ENCODE results near the gene YY1.
"Not testable (repeated sequence)": the region's sequence is repeated elsewhere in the genome, so short reads cannot be mapped to it uniquely, and the experiment has no call there.

The YY1 gene

DNA sequence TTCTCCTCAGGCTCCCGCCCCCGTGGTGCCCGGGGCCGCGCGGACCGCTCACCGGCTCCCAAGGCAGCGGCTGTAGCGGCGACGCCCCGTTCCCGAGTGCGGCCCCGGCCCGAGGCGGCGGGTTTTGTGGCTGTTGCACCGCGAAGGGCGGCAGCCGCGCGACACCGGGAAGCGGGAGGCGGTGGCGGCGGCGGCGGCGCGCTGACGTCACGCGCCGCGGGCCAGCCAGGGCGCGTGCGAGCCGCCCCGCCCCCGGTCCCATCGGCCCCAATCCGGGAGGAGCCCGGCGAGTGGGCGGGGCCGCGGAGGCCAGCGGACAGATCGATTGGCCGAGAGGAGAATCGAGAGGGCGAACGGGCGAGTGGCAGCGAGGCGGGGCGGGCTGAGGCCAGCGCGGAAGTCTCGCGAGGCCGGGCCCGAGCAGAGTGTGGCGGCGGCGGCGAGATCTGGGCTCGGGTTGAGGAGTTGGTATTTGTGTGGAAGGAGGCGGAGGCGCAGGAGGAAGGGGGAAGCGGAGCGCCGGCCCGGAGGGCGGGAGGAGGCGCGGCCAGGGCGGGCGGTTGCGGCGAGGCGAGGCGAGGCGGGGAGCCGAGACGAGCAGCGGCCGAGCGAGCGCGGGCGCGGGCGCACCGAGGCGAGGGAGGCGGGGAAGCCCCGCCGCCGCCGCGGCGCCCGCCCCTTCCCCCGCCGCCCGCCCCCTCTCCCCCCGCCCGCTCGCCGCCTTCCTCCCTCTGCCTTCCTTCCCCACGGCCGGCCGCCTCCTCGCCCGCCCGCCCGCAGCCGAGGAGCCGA, at the start of gene YY1:
Gene YY1 (plus strand): TSS at position 726 of the 792 bp plus-strand sequence. CDS start 101 bp downstream, outside the sequence.
- peak; percentile 96 to 99 (median 98) for DNase-seq (ENCODE audit: low read depth in 2 of 3, low spot score in 1 of 3)

DNA sequence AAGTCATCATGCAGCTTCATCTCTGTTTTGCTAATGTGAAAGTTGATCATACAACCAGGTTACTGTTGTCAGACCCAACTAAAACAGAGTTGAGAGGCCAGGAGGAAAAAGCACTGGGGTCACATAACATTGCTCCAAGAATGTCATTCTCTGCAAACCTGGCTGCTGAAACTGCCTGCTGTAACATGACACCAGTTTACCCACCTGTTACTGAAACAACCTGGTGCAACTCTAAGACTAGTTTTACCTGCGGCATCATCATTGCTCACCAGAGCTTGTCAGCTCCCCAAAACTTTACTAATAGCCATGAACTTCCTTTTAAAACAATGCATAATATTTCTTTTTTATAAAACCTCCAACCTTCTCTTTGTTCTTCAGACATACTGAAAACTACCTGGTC, 48.8 kb upstream of the YY1 start:
- DNase-seq (ENCODE audit: low read depth in 2 of 3, low spot score in 1 of 3): no peak

- DNase-seq (ENCODE audit: low read depth in 2 of 3, low spot score in 1 of 3): no peak
These were observed 47.2 kb upstream of the YY1 start for GRCh38 chr14:100191584-100192249.

DNA sequence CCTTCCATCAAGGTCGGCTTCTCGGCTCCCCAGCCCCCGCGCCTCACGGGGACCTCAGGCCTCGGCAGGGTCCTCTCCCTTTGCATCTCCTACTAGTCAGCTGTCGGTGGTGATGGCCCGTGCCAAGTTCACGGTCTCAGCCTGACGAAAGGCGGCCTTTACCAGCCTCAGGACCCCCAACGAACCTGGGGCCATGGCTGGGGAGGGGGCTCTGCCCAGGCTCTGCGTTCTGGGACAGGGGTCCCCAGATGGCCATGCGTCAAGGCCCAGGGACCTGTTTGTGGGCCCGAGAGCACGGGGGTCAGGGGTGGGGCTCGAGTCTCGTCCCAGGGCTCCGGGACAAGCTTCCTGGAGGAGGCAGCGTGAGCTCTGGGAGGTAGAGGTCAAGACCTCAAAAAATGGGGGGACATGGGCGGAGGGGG, 46.7 kb upstream of the YY1 start:
- DNase-seq (ENCODE audit: low read depth in 2 of 3, low spot score in 1 of 3): no peak

- peak; percentile 99 to 100 (median 100) for DNase-seq (ENCODE audit: low read depth in 2 of 3, low spot score in 1 of 3)
These were observed 46.1 kb upstream of the YY1 start for GRCh38 chr14:100192672-100193416.

- DNase-seq (ENCODE audit: low read depth in 2 of 3, low spot score in 1 of 3): no peak
These were observed 45.3 kb upstream of the YY1 start for GRCh38 chr14:100193417-100194357.

- no peak for DNase-seq (ENCODE audit: low read depth in 2 of 3, low spot score in 1 of 3)
These were observed 39.6 kb upstream of the YY1 start for GRCh38 chr14:100199240-100199860.

GRCh38 chr14:100200311-100200710, 38.6 kb upstream of the YY1 start:
- DNase-seq (ENCODE audit: low read depth in 2 of 3, low spot score in 1 of 3): no peak

- no peak for DNase-seq (ENCODE audit: low read depth in 2 of 3, low spot score in 1 of 3)
These were observed 37.2 kb upstream of the YY1 start for GRCh38 chr14:100201701-100202100.

DNA sequence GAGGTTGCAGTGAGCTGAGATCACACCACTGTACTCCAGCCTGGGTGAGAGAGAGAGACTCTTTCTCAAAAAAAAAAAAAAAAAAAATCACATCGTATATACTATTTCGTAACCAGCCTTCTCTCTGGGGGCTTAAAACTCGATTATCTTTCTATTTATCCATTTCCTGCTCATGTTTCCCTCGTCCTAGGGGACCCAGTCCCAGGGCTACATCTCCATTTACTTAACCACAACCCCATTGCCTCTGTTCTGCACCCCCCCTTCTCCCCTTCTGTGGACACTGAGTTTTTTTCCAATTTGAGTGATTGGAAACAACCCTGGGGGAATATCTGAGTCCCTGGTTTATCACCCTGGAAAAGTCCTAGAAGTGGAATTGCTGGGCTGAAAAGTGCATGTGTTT, 36.2 kb upstream of the YY1 start:
- DNase-seq (ENCODE audit: low read depth in 2 of 3, low spot score in 1 of 3): no peak

DNA sequence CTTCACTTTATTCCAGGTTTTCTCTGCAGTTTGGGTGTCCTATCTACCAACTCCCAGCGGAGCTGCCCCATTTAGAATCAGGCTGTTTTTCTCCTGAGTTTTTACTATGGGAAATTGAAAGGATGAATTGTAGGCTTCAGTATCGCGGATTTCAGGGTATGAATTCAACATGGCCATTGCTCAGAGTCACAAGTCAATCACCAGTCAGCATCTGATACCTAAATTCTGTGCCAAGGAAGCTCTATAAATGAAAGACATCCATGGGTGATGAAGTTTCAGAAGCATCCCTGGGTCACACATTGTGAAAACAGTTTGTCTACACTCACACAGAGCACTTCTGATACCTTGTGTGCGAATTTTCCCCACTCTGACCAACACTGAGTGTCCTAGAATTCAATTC, 35.8 kb upstream of the YY1 start:
- DNase-seq (ENCODE audit: low read depth in 2 of 3, low spot score in 1 of 3): no peak

- no peak for DNase-seq (ENCODE audit: low read depth in 2 of 3, low spot score in 1 of 3)
These were observed 34.7 kb upstream of the YY1 start for GRCh38 chr14:100203962-100204834.

- not testable (repeated sequence) for DNase-seq (ENCODE audit: low read depth in 2 of 3, low spot score in 1 of 3)
These were observed 34.1 kb upstream of the YY1 start for GRCh38 chr14:100204835-100205167.

DNA sequence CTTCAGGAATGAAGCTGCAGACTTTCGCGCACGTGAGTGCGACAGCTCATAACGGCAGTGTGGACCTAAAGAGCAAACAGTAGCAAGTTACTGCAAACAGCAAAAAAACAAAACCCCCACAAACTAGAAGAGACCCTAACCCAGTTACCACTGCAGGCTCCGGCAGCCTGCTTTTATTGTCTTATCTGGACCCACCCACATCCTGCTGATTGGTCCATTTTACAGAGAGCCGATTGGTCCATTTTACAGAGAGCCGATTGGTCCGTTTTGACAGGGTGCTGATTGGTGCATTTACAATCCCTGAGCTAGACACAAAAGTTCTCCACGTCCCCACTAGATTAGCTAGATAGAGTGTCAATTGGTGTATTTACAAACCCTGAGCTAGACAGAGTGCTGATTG, 31.4 kb upstream of the YY1 start:
- not testable (repeated sequence) for DNase-seq (ENCODE audit: low read depth in 2 of 3, low spot score in 1 of 3)

GRCh38 chr14:100208136-100208535, 30.8 kb upstream of the YY1 start:
- not testable (repeated sequence) for DNase-seq (ENCODE audit: low read depth in 2 of 3, low spot score in 1 of 3)

DNA sequence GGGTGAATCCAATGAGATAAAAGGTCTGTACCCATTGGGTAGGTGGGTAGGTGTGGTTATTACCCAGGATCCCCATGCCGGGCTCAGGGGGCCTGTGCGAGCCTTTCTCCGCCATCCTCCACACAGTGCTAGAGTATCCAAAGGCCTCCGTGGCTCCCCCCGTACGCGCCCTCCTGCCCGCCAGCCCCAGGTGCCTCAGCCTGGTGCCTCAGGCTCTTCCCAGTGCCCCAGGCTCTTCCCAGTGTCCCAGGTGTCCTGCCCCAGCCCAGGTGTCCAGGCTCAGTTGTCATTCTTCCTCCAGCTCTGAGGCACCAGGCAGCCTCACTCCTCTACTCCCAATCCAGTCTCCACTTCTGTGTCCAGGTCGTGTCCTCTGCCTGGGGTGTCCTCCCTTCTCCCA, 27.6 kb upstream of the YY1 start:
- no peak for DNase-seq (ENCODE audit: low read depth in 2 of 3, low spot score in 1 of 3)

DNA sequence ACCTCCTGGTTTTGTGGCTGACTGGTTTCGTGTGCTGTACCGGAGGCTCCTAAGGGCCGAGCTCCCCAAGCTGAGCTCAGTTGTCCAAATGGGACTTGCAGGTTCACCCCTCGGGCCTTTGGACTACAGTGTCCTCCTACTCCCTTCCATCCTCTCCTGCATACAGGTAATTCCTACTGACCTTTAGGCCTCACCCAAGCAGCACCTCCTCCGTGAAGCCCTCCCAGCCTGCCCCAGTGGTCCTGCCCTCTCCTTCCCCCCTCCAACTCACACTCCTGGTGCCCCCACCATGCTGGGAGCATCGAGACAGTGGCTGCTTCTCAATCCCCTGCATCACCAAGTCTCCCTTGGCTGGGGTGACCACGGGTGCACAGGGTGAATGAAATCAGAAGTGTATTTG, 27.1 kb upstream of the YY1 start:
- no peak for DNase-seq (ENCODE audit: low read depth in 2 of 3, low spot score in 1 of 3)

DNA sequence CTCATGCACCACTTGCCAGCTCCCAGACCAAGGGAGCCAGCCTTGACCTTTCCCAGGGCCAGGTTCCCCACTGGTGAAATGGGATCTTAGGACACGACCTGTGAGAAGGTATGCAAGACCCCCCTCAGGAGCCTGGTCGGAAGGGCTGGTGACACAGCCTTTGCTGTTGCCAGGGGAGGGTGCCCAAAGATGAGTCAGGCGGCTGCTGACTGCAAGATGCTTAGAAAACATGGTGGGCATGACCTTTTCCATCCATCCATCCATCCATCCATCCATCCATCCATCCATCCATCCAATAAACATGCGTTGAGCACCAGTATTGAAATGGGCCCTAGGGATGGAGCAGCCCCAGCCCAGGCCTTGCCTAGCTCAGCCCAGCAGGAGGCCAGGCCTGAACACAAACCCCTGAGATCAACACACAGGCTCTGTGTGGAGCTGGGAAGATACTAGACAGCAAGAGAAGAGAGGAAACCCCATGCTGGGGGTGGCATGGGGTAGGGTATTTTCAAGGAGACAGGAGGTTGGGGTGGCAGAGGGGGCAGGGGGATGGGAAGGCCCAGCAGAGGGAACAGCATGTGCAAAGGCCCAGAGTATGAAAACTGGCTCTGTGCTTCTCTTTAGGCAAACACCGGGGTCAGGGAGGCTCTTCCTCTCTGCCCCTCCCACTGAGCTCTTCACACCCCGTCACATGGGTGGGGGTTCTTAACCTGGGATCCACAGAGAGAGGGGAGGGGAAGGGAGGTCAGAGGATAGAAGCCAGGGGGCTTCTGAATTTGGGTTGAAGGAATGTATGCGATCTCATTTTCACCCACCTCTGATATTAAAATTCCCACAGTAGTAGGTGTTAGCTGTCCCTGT, 26.2 kb upstream of the YY1 start:
- no peak for DNase-seq (ENCODE audit: low read depth in 2 of 3, low spot score in 1 of 3)

GRCh38 chr14:100213587-100213955, 25.4 kb upstream of the YY1 start:
- no peak for DNase-seq (ENCODE audit: low read depth in 2 of 3, low spot score in 1 of 3)

All from stimulated activated CD4-positive, alpha-beta T cell treated with anti-CD3 and anti-CD28 coated beads, Interleukin-12 subunit alpha, Interleukin-12 subunit beta, amount 100 ng/mL, for 48 hours (primary cell).